PFSK-1 (cell line): ENCODE measurements around the gene LCNL1.

Source experiments
- POLR2AphosphoS5 ChIP-seq: IDR thresholded peaks from 2 replicates; pipeline ENCODE4 v1.6.1; 2012; ENCODE audit warnings: low read depth, mild to moderate bottlenecking, control low read depth, low read length, moderate library complexity
- REST ChIP-seq, 2 experiments: IDR thresholded peaks; 2 replicates each; pipeline versions ENCODE4 v1.6.1 to v1.8.0; 2011 to 2012; ENCODE audit warnings: low read depth in 2 of 2, low read length in 2 of 2, control low read depth in 1 of 2, inconsistent platforms in 1 of 2, mild to moderate bottlenecking in 1 of 2, moderate library complexity in 1 of 2; ENCODE audit not compliant: insufficient read depth in 1 of 2
- SIN3A ChIP-seq: IDR thresholded peaks from 2 replicates; pipeline ENCODE4 v1.6.1; 2012; ENCODE audit warnings: mild to moderate bottlenecking, low read length, moderate library complexity, borderline replicate concordance; ENCODE audit not compliant: insufficient read depth
- TAF1 ChIP-seq: IDR thresholded peaks from 2 replicates; pipeline ENCODE4 v1.6.1; 2012; ENCODE audit warnings: low read length, control low read depth, borderline replicate concordance; ENCODE audit not compliant: insufficient read depth

GRCh38 chr9:137014166-137014565 lies 31.4 kb downstream of the LCNL1 start:
- TF ChIP-seq SIN3A: no peak
- TF ChIP-seq POLR2AphosphoS5: no peak
- no peak for TF ChIP-seq TAF1
- TF ChIP-seq REST (IDR thresholded peaks at IDR 0.05; ENCODE audit: insufficient read depth in 1 of 2, low read depth in 2 of 2, low read length in 2 of 2): no peak
